Non-pigmented ciliary epithelial cell (primary cell): Measurements from ENCODE around the gene SESTD1.
A peak's percentile ranks its signal among the peaks of the same experiment; 100 is the strongest.

Source experiments
- DNase-seq: peaks from one replicate; pipeline ENCODE4 v3.0.0-alpha.2; 2010; ENCODE audit warnings: low read depth

The SESTD1 gene

DNA sequence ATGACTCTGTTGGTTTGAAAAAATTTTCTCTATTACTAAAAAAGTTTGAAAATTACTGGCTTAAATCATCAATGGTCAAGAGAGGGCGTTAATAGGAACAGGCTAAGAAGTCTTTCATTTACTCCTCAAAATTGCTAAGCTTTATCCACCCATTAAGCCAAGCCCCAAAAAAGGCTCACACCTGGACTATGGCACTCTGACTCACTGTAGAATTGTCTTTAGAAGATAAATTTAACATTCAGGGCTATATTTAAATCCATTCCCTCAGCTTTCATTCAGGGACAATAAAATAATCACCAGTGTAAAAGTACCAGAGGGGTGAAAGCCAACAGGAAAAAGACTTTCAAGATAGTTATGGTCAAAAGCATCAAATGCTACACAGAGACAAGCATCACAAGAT lies 80.0 kb downstream of the SESTD1 start:
- no peak for DNase-seq

DNA sequence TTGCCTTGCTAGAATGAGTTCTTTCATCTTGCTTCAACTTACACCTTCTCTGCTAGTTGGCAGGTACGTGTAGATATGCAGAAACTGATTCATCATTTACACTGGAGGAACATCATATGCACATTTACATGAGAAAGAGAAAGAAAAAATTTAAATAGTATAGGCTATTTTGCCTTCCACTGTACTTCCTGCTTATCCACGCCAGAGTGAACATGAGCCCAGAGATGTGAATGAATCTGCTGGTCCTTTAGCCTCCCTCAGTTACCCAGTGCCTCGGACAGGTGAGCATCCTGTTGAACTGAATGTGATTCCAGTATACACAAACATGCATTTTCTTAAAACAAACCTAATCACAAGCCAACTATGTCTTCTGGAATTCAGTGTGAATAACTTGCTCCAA lies 83.6 kb downstream of the SESTD1 start:
- DNase-seq, result no peak

DNA sequence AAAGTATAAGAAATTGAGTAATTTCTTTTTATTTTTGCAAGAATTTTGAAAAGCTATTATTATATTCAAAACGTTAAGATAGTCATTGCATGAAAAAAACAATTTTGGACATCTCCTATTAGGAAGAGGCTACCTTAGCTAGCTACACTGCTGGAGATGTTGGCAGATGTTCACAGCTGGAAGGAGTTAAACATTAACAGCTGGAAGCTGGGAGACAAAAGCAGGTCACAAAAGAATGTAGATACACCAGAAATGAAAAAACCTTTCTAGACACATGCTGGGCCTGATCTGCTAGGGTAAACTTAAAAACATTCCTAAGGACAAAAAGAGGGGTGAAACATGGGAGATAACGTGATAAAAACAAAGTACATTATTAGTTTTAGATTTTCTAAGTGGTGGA lies 84.4 kb downstream of the SESTD1 start:
- DNase-seq, result no peak

DNA sequence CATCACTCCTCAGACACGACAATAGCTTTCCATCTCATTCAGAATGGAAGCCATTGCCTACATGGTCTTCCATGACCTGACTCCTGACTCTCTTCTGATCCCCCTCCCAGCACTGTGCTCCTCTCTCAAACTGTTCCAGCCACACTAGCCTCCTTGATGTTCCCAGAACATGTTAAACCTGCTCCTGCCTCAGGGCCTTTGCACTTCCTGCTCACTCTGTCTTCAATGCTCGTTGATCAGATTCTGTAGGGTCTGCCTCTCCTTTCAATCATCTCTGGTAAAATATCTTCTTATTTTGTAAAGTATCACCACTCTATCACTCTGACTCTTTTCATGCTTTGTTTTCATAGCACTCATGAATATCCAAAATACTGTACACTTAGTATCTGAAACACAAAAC lies 84.9 kb downstream of the SESTD1 start:
- DNase-seq, result no peak

DNA sequence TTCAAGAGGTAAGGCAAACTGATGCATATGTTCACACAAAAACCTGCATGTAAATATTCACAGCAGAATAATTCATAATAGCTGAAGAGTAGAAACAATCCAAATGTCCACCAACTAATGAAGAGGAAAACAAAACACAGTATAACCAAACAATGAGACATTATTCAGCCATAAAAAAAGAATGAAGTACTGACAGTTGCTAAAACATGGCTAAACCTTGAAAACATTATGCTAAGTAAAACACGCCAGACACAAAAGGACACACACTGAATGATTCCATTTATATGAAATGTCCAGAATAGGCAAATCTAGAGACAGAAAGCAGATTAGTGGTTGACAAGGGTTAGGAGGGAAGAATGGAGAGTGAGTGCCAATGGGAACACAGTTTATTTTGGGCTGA lies 86.9 kb downstream of the SESTD1 start:
- DNase-seq, result no peak

DNA sequence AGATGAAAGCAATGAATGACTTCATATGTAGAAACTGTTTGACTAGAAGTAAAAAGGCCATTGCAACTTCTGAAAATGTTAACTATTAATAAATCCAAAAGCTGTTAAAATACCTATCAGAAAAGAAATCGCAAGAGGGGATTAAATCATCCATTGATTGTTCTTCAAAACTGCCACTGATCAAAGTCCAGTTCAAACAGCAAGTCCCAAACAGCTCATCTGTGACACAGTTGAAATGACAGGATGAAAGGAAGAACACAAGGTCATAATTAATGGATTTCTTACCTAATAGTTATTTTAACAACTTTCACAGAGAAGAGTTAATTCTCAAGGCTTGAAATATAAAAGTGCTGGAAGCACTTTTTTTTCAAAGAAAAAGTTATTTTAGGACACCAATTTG lies 90.4 kb downstream of the SESTD1 start:
- DNase-seq, result no peak

DNA sequence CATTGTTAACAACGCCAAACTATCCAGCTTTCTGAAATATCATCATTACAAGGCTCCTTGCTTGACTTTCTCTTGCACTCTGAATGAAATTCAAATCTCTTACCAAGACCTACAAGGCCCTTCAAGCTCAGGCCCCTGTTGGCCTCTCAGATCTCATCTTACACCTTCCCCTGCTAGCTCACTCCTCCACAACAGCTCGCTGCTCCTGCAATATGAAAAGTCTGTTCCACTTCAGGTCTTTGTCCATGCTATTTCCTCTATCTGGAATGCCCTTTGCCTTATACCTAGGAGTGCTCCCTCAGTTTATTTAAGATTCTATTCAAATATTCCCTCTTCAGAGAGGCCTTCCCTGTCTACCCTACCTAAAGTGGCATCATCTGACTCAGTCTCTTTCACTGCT lies 91.7 kb downstream of the SESTD1 start:
- DNase-seq, result no peak

DNA sequence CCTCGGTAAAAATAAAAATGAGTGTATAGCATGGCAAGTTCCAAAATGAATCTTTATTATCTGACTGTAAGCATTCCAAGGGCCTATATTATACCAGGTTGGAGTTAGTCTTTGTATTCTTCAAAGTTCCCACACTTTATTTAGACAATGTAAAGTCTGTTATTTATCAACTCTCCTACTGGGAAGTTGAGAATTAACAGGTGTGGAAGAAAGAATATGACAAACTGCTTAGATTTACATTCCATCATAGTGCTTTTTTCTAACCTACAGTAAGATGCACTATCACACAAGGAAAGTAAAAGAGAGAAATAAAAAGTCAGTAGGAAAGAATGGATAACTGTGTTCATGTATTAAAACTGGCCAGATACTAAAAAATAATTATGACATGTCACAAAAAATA lies 93.3 kb downstream of the SESTD1 start:
- no peak for DNase-seq

DNA sequence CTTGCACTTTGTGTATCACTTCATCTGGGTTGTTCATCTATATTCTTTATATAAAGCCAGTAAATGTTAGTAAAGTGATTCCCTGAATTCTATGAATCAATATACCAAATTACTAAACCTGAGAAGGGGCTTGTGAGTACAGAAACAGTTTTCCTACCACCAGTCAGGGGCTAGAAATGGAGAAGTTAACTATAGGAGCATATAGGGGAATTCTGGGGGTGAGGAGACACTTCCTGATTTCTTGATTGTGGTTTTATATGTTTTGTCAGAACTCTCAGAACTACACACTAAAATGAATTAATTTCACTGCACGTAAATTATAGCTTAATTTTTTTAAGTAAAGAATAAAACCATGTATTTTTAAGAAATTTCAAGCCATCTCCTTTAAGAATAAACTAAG lies 93.7 kb downstream of the SESTD1 start:
- no peak for DNase-seq

DNA sequence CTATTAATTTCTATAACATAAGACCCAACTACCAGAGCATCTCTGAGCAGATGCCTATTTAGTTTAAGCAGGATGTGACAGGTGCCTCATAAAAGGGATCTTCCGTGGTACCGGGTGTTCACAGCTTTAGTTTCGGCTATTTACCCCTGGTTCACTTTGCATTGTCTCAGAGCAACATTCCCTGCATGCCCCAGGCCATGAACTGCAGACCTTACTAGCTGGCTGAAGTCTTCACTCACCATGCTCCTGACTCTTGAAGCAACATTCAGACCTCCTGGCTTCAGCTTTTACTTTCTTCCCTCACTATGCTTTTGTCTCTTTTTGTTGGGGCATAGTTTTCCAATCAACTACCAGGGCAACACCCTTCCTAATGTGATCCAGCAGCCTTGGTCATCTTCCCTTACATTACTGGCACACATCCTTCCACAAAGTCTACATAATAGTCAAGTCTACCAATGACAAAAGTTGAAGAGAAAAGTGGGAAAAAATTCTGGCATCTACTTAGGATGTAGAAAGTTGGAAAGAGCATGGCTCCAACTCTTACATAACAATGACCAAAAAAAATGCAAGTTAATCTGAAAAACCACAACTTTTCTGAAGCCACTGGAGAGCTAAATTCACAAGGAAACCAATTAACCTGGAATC lies 99.2 kb downstream of the SESTD1 start:
- no peak for DNase-seq

DNA sequence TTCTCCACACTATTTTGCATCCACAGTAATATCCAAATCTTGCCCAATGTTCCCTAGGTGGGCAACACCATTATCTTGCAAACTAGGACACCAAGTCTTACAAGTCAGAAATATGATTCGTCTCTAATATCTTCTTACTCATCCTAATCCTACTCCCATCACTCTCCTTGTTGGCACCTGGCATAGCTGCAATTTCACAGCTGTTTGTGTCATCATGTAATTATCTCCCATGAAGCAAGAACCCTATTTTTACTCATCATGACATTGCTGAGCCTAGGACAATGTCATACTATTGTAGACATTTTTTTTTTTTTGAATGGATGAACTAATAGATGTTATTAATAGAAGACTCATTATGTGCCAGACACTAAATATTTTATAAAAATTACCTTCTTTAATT lies 123.4 kb downstream of the SESTD1 start:
- DNase-seq, result no peak

DNA sequence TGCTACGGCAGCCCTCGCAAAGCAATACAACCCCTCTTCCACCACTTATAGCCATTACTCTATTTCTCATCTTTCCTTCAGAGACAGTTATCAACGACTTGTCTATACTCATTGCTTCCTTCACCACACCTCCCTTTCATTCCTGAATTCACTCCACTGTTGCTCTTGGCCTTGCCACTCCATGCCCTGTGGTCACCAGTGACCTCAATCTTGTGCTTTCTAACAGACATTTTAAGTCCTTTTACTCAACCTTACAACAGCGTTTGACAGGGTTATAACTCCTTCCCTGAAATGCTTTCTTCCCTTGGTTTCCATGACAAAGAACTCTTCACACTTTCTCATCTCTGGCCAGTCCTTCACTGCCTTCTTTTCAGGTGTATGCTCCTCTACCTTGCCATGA lies 124.1 kb downstream of the SESTD1 start:
- no peak for DNase-seq

DNA sequence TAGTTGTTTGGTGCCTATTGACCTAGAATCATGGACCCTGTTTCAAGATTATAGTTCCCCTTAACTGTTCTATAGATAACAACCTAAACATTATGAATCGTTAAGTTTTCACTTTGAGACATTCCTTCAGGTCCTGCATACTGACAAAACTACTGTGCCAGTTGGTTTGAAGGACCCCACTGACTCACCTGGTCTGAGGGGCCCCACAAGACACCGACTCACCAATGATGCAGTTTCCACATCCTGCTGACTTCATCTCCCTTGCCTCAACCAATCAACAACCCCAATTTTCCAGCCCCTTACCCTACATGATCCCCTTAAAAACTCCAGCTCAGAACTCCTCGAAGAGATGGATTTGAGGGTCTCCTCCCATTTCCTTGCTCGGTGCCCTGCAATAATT lies 125.1 kb downstream of the SESTD1 start:
- DNase-seq, result no peak

DNA sequence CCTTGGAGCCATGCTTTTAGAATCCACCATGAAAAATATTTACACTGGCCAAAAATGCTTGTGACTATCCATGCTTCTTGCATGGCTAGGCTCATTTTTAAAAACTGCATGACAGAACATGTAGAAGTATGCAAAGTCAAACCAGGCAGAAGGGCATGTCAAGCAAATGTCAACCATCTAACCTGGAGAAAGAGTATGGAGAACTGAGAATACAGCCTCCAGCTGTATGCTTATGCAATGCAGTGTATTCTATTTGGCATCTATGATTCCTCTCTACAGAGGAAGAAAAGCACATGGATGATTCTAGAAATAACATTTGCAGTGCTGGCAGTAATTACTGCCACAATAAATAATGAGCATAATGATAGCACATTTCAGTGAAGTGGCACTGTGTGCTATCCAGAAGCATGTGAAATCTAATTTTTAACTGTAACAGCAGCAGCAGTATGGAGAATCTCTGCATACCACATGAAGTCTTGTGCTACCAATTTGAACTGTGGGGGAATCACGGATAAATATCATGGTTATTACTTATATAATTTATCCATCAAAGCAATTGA lies 127.4 kb downstream of the SESTD1 start:
- DNase-seq, result no peak

DNA sequence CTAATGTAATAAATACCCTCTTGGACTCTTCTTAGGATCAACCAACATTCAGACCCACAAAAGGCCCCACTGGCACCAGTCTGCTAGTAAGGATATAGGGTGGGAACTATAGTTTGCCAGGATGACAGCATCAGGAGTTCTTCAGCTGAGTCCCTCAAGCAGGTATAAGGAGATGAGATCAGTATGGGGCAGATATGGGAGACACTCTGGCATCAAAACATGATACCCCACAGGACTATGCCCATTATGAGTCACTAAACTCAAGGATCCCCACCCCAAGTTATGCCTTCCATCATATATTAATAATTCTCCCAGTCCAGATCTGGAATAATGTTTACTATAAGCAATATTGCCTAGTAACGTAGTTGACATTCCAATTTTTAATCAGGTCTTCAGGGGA lies 131.6 kb downstream of the SESTD1 start:
- DNase-seq, result no peak

DNA sequence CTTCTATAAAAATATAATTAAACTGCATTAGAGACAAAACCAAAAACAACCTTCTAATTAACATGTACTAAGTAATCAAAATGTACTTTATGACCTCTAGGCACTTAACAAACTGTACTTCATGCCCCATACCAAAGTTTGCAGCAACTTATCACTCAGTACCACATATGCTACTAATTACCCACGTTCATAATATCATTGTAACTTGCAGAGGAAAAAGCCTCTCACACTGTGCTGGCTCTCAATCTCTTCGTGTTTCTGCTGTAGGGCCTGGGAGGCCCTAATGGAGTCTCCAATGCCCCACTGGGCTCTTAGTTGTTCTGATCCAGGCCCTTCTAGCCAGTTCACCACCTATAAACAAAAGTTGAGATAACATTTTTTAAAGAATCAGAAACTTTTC lies 132.6 kb downstream of the SESTD1 start:
- no peak for DNase-seq

DNA sequence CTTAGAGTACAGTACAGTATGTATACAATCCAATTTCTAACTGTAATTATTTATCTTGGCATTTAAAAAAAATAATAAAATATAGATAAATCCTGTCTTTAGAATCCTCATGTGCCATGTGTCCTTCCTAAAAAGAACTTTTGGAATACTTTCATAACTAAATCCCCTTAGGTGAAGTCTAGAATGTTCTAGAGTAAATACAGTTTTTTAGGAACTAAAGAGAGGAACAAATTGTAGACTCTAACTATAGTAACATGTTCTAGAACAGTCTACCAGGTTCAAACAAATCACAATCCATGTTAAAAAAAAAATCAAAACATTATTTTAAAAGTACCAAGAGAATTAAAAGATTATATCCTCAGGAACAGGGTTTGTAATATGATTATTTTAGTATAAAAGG lies 134.1 kb downstream of the SESTD1 start:
- DNase-seq, result no peak

DNA sequence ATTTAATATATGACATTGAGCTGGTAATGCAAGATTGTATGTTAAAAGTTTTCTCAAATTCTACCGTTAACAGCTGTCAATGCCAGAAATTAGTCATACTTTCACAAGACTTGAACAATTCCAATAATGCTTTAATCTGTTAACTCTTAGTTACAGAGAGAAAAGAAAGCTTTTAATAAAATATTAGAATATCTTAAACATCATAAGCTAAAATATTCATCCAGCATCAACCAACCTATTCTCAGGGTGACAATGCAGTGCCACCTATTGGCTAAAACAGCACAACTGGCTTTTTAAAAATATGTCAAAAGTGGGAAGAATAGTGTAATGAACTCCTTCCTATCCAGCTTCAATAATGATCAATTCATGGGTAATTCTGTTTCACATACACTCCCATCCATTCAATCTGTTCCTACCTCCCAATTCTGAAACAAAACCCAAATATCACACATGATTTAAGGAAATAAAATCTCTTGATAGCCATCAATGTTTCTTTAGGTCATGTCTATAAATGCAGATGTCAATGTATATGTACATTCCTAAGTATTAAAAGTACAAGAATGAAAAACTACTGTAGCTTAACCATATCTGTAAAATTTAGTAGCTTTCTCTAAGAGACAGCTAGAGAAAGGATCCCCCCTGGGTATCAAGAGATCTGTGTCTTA lies 134.9 kb downstream of the SESTD1 start:
- DNase-seq, result no peak

DNA sequence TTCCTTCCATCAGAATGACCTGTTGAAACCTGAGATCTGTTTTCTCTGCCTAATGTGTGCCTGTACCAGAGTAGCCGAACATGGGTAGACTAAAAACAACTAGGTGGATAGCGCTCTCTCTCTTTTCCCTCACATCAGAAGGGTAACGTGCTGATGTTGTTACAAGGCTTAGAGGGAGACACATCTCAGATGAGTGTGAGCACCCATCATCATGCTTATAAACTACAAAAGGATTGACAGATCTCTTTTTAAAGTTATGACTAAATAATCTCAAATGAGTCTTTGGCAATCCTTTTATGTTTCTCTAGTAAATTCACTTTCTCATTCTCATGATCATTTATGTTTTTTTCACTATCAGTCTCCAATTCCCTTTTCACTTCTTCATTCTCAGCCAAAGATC lies 139.2 kb downstream of the SESTD1 start:
- no peak for DNase-seq

DNA sequence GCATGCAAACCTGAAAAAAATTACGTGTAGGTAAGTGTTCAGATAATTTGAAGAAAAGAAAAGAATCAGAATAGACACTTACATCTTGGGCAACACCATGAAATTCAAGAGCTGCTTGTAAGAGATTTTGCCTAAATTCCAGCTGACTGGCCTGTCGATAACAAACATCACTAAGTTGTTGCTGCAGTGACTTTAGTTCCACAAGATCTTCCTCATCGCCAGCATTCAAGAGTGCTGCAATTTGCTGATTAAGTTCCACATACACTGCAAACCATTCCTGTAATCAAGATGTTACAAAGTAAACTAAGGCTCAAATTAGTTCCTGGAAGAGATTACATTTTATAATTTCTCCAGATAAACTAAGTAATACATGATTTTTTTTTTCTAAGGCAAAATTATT lies 140.3 kb downstream of the SESTD1 start:
- DNase-seq, result no peak

DNA sequence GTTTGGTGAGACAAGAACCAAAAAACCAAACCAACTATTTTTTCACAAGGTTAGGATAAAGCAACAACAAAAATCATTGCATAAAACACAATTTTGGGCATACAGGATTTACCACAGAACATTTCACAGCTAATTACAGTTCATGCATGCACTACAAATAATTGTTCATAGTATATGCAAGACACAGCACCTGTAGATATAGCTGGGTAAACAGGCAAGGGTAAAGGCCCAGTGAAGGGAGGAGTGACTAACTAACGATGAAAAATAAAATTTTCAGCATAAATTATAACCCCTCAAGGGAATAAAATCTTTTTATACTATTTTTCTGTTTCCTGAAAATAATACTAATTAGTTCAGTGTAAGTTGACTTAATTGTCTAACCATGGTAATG lies 141.4 kb downstream of the SESTD1 start:
- no peak for DNase-seq

DNA sequence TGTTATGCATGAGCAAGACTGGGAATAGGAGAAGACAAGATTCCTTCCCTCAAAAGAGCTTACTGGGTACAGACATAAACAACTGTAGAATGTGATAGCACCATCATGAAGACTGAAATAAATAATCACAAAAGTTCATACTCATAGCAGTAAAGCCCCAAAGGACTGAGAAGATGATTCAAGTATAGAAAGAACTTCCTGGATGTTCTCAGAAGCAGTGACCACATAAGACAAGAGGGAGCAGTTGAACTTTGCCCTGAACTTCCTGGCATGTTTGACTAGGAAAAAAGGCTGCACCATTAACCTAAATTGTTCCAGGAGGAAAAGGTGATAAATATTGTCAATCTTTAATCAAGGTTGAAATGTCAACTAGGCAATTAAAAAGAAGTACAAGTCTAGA lies 156.9 kb downstream of the SESTD1 start:
- DNase-seq, result no peak

DNA sequence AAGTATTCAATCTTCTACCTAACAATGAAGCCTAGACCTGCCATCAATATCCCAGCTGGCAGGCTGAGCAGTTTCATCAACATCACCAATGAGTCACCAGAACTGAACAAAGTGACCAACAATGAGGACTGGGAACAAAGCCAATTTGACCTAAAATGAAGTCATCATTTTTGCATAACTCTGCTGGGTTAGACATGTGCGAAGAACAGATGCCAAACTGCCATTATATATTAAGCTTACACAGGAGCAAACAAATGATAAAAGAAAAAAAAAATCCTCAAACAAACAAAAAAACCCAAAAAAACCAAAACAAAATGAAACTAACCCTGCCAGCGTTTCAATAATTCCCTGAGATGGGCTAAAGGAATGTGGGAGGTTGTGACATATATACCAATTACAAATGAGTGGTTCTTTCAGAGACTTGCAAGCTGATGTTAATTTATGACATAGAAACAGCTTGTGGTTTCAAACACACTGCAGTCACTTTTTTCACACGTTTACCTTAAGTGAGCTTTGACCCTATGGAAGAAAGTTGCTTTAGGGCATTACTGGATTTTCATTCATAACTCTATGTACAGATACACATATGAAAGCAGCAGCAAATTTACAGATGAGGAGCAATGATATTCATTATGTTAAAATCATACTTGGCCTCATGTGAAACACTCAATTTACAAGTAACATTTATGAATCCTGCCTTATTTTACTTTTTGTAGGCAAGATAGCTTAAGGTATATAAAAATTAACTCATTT lies 157.8 kb downstream of the SESTD1 start:
- DNase-seq, result peak; percentile 90
